PC-9 (cell line): ENCODE results near the gene KIF3C.

ENCODE experiments used
- CTCF ChIP-seq: fragments of 200-600 bp; sonication (generic); conservative IDR thresholded peaks from 2 replicates; pipeline ENCODE4 v1.6.1; 2017; ENCODE audit warnings: mixed run types, antibody characterized with exemption, mild to moderate bottlenecking, moderate library complexity
- EZH2 ChIP-seq: fragments of 200-600 bp; sonication (generic); IDR thresholded peaks from 2 replicates; pipeline ENCODE4 v1.8.0; 2017; ENCODE audit warnings: antibody characterized with exemption, low read depth

- TF ChIP-seq CTCF = no peak
- no peak for TF ChIP-seq EZH2
Observed at GRCh38 chr2:25926984-25927756, 55.1 kb downstream of the KIF3C start.
